Activated T-cell treated with anti-CD3 and anti-CD28 coated beads, Interleukin-2, amount 50 U/mL, for 4 hours (primary cell): ENCODE data around the gene PIP4K2A. TPM values are rescaled to one million over a fixed set of nuclear protein-coding genes. Genes with fewer than 3 reads are reported as not detected.
A peak's percentile ranks its signal among the peaks of the same experiment; 100 is the strongest.

Experiments used
- ATAC-seq, 2 donors: fragments of 200-7000 bp; cut with Tn5 transposase; one replicate each; pipeline ENCODE4 v1.10.0; 2021
- DNase-seq: peaks from one replicate; pipeline ENCODE4 v3.0.0-alpha.2; 2020
- H3K27me3 Mint-ChIP-seq: one replicate; pipeline ENCODE4 v1.8.0; 2021; ENCODE audit warnings: low read depth, mixed read lengths
- H3K36me3 Mint-ChIP-seq: one replicate; pipeline ENCODE4 v1.8.0; 2022; ENCODE audit warnings: mixed read lengths; ENCODE audit not compliant: insufficient read depth
- H3K4me1 Mint-ChIP-seq: one replicate; pipeline ENCODE4 v1.8.0; 2021; ENCODE audit warnings: low read depth, mixed read lengths
- H3K4me3 Mint-ChIP-seq: one replicate; pipeline ENCODE4 v1.8.0; 2021; ENCODE audit warnings: mild to moderate bottlenecking, moderate library complexity, mixed read lengths
- H3K9me3 Mint-ChIP-seq: one replicate; pipeline ENCODE4 v1.8.0; 2021; ENCODE audit warnings: mixed read lengths
- total RNA-seq, 3 donors: library from RNA; stranded (reverse); gene quantifications; one replicate each; pipeline ENCODE4 v1.2.1, GENCODE V29; 2021

The PIP4K2A gene
- total RNA-seq, 3 donors from 2014 or later, result 64.3 to 79.2 (median 78.1) TPM

DNA sequence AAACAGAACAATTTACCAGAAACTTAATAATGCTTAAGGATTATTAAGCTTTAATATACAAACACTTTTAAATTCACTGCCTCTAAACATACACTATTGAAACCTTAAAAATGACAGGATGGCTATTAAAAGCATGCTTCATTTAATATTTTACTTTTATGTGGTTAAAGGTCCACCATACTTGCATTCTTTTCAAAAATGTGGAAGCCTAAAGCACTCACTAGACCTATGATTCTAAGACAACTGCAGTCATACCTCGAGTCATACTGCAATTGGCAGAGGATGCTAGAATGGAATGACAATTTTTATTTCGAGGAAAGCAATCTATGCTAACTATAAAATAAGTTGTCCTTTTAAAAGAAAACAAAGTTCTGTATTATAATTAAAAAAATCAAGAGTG lies 85.3 kb downstream of the PIP4K2A start:
- Mint-ChIP-seq H3K9me3 (no peaks in the 10 kb centered on the region), H3K4me1 (peaks cover 94% of the 10 kb centered on the region), H3K4me3 (peak overlapping the region; percentile 57), H3K27me3 (no peaks in the 10 kb centered on the region), H3K36me3 (peaks cover 8% of the 10 kb centered on the region)
- DNase-seq (no peak), ATAC-seq (no peak)

- peaks cover 6% of the 10 kb centered on the region for H3K36me3 Mint-ChIP-seq
- DNase-seq, result no peak
- H3K4me1 Mint-ChIP-seq, result peaks cover 94% of the 10 kb centered on the region
- H3K9me3 Mint-ChIP-seq, result no peaks in the 10 kb centered on the region
- no peak overlapping the region for H3K4me3 Mint-ChIP-seq
- no peak for ATAC-seq
- H3K27me3 Mint-ChIP-seq, result no peaks in the 10 kb centered on the region
Measured at GRCh38 chr10:22628309-22628708, 86.1 kb downstream of the PIP4K2A start.

- Mint-ChIP-seq H3K27me3 (no peaks in the 10 kb centered on the region), H3K4me3 (peak overlapping the region; percentile 22), H3K9me3 (no peaks in the 10 kb centered on the region), H3K36me3 (peaks cover 8% of the 10 kb centered on the region), H3K4me1 (peaks cover 95% of the 10 kb centered on the region)
- DNase-seq, result no peak
- ATAC-seq, result no peak
Measured at GRCh38 chr10:22626784-22627183, 87.6 kb downstream of the PIP4K2A start.

GRCh38 chr10:22625516-22626290 lies 88.7 kb downstream of the PIP4K2A start:
- Mint-ChIP-seq H3K36me3 (peaks cover 8% of the 10 kb centered on the region), H3K27me3 (no peaks in the 10 kb centered on the region), H3K4me1 (peaks cover 95% of the 10 kb centered on the region), H3K4me3 (peak overlapping the region; percentile 37), H3K9me3 (no peaks in the 10 kb centered on the region)
- ATAC-seq (no peak), DNase-seq (no peak)

DNA sequence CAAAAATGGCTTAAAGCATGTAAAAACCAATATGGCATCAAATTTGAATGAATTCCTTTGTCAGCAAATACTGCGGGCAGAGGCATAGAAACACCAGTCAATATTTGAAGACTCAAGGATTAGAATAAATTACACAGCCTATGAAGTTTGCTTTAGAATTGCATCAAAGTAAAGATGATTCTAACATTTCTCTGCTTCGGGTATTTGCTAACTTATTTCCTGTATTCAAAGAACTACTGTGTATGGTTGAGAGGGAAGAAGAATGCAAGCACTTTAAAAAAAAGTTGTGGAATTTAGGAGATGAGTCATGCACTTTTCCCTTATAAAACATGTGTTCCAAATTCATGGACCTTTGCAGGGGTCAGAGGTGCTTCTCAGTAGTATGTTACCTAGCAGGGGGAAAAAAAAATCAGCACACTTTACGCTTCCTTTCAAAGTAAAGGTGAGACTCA lies 90.1 kb downstream of the PIP4K2A start:
- Mint-ChIP-seq H3K4me3 (peak overlapping the region; percentile 0), H3K9me3 (no peaks in the 10 kb centered on the region), H3K4me1 (peaks cover 98% of the 10 kb centered on the region), H3K36me3 (peaks cover 10% of the 10 kb centered on the region), H3K27me3 (no peaks in the 10 kb centered on the region)
- ATAC-seq (no peak), DNase-seq (no peak)

DNA sequence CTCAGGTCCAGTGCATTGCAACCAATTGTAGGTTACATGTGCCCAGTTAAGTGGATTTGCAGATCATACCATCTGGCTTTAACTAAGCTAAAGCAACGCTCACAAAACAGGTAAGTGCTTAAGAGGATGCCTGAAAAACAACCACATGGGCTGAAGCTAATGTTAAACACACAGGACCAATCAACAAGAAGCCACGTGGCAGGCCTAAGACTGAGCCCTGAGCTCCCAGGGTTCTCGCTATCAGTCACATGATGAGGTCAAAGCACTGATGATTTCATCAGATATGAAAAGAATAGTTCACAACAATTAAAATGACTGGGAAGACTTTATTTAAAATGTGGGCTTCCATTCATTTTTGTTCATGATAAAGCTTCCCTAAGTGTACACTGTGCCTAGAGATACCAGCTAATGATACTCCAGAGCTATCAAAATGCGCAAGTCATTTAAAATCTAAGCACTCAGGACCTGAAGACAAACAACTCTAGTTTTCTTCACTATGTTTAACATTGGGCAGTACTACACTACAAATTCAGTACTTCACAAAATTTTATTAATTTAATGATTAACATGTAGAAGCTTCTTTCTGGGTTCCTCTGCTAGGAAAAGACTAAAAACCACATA lies 90.6 kb downstream of the PIP4K2A start:
- H3K4me1 Mint-ChIP-seq, result peaks cover 96% of the 10 kb centered on the region

GRCh38 chr10:22622242-22622806 lies 92.1 kb downstream of the PIP4K2A start:
- Mint-ChIP-seq H3K9me3 (no peaks in the 10 kb centered on the region), H3K4me1 (peaks cover 97% of the 10 kb centered on the region), H3K4me3 (no peak overlapping the region), H3K27me3 (no peaks in the 10 kb centered on the region), H3K36me3 (peaks cover 13% of the 10 kb centered on the region)
- ATAC-seq (no peak), DNase-seq (no peak)

More for the DNA sequence above, 90.6 kb downstream of the PIP4K2A start:
- H3K9me3 Mint-ChIP-seq, result no peaks in the 10 kb centered on the region
- DNase-seq (no peak), ATAC-seq (peak in 1 of 2 donors; percentile 61)
- peaks cover 12% of the 10 kb centered on the region for H3K36me3 Mint-ChIP-seq
- no peaks in the 10 kb centered on the region for H3K27me3 Mint-ChIP-seq
- peak overlapping the region; percentile 35 for H3K4me3 Mint-ChIP-seq

GRCh38 chr10:22621726-22622125 lies 92.7 kb downstream of the PIP4K2A start:
- Mint-ChIP-seq H3K27me3 (no peaks in the 10 kb centered on the region), H3K4me1 (peaks cover 97% of the 10 kb centered on the region), H3K4me3 (no peak overlapping the region), H3K36me3 (peaks cover 13% of the 10 kb centered on the region), H3K9me3 (no peaks in the 10 kb centered on the region)
- no peak for ATAC-seq
- no peak for DNase-seq

DNA sequence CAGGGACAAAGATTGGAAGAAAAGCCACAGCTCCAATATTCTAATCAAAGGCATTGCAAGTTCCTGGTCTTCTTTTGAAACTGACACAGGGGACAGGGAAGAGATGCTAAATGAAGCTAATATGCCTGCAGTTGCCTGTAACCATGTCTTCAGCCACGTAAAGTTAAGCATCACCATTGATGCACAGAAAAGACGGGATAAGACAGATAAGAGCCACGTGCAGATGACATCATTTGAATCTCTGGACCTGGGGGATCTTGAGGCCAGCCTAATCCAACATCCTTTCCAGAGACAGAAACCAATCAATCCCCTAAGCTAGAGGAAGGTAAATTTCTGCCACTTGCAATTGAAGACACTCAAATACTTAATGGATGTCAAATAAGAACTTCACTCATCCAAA lies 93.4 kb downstream of the PIP4K2A start:
- H3K4me1 Mint-ChIP-seq, result peaks cover 96% of the 10 kb centered on the region
- DNase-seq (no peak), ATAC-seq (no peak)
- H3K36me3 Mint-ChIP-seq, result peaks cover 13% of the 10 kb centered on the region
- H3K9me3 Mint-ChIP-seq, result no peaks in the 10 kb centered on the region
- no peaks in the 10 kb centered on the region for H3K27me3 Mint-ChIP-seq
- no peak overlapping the region for H3K4me3 Mint-ChIP-seq

- Mint-ChIP-seq H3K27me3 (no peaks in the 10 kb centered on the region), H3K4me1 (peaks cover 96% of the 10 kb centered on the region), H3K9me3 (no peaks in the 10 kb centered on the region), H3K4me3 (no peak overlapping the region), H3K36me3 (peaks cover 13% of the 10 kb centered on the region)
- peak; percentile 24 to 52 for ATAC-seq
- DNase-seq, result no peak
Measured at GRCh38 chr10:22620140-22620857, 94.1 kb downstream of the PIP4K2A start.

DNA sequence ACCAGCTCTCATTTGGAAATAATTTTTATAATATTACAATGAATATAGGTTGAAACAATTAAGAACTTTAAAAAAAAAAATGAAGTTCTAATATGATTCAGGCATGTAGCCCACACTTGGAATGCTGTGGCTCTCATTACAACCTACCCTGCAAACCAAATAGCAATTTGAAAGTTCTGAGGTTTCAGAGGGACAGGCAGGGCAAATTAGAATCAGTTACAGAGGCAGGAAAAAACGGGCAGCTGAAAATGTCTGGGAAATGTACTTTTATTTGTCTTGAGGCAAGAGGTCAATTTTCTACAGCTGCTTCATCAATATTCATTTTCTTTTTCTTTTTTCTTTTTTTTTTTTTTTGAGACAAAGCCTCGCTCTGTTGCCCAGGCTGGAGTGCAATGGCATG lies 95.3 kb downstream of the PIP4K2A start:
- peaks cover 15% of the 10 kb centered on the region for H3K36me3 Mint-ChIP-seq
- ATAC-seq (no peak), DNase-seq (no peak)
- H3K9me3 Mint-ChIP-seq, result no peaks in the 10 kb centered on the region
- no peak overlapping the region for H3K4me3 Mint-ChIP-seq
- no peaks in the 10 kb centered on the region for H3K27me3 Mint-ChIP-seq
- peaks cover 96% of the 10 kb centered on the region for H3K4me1 Mint-ChIP-seq

DNA sequence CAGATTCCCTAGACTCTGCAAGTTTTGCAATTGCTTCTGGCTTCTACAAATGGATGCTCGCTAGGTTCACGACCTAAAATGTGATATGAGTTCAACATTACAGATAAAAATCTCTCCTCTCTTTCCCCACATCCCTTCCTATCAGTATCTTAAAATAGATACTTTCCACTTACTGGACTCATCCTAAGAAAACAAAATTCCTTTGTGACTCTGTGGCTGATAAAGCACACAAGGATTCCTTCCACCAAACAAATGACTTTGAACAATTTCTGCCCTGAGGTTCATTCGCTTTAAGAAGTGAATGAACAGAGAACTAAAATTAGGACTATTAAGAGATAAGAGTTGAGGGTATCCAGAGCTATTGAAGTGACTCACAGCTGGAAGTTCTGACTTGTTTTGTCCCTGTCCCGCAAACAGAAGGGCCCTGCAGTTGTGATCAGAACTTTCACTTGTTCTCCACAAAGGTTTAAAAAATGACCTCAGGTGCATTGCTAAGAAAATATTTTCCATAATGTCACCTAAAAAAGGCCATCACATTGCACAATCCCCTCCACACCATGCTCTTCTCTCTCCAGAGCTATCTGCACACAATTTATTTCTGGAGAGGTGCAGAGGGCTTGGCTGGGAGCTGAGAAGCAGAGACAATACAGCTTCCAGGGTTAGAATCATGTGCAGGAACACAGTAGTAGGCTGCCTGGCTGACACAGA lies 96.1 kb downstream of the PIP4K2A start:
- H3K9me3 Mint-ChIP-seq, result no peaks in the 10 kb centered on the region

GRCh38 chr10:22617516-22617915 lies 96.9 kb downstream of the PIP4K2A start:
- no peaks in the 10 kb centered on the region for H3K27me3 Mint-ChIP-seq
- H3K4me3 Mint-ChIP-seq, result peak overlapping the region; percentile 2
- H3K9me3 Mint-ChIP-seq, result no peaks in the 10 kb centered on the region
- no peak for DNase-seq
- no peak for ATAC-seq
- H3K36me3 Mint-ChIP-seq, result peaks cover 20% of the 10 kb centered on the region
- H3K4me1 Mint-ChIP-seq, result peaks cover 96% of the 10 kb centered on the region

More for the DNA sequence above, 96.1 kb downstream of the PIP4K2A start:
- H3K4me1 Mint-ChIP-seq, result peaks cover 96% of the 10 kb centered on the region
- ATAC-seq (no peak), DNase-seq (no peak)
- no peak overlapping the region for H3K4me3 Mint-ChIP-seq
- no peaks in the 10 kb centered on the region for H3K27me3 Mint-ChIP-seq
- peaks cover 20% of the 10 kb centered on the region for H3K36me3 Mint-ChIP-seq

DNA sequence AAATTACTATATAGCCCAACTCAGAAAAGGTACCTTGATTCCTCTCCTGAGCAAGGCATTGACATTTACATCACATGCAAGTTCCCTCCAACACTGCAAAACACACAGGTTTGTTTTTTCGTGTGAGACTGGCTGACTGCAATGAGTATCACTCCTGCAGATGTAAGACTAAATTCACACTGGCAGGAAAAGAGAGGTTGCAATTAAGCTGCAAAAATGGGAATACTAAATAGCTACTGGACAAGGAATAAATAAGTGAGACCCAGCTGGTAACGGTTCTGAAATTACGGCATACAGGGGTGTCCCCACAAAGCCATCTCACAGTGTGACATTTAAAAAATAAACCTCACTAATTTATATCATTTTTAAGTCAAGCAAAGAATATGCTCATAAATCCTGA lies 97.3 kb downstream of the PIP4K2A start:
- ATAC-seq, result no peak
- Mint-ChIP-seq H3K9me3 (no peaks in the 10 kb centered on the region), H3K27me3 (no peaks in the 10 kb centered on the region), H3K36me3 (peaks cover 20% of the 10 kb centered on the region), H3K4me1 (peaks cover 96% of the 10 kb centered on the region), H3K4me3 (no peak overlapping the region)
- DNase-seq, result no peak
